OCI-LY7 (cell line): ENCODE measurements around the gene DMRT1.

Experiments used
- EZH2phosphoT487 ChIP-seq: fragments of 200-600 bp; sonication (generic); IDR thresholded peaks from 2 replicates; pipeline ENCODE4 v1.6.1; 2018; ENCODE audit warnings: low read depth, borderline replicate concordance, mild to moderate bottlenecking, mixed run types, antibody characterized with exemption, low read length, moderate library complexity, mixed read lengths
- TF ChIP-seq, protein P1 (sequence below): fragments of 200-600 bp; sonication (generic); conservative IDR thresholded peaks from 2 replicates; pipeline ENCODE4 v1.5.1; 2014; ENCODE audit warnings: mild to moderate bottlenecking, antibody characterized with exemption, low read length, moderate library complexity, mixed read lengths

DNA sequence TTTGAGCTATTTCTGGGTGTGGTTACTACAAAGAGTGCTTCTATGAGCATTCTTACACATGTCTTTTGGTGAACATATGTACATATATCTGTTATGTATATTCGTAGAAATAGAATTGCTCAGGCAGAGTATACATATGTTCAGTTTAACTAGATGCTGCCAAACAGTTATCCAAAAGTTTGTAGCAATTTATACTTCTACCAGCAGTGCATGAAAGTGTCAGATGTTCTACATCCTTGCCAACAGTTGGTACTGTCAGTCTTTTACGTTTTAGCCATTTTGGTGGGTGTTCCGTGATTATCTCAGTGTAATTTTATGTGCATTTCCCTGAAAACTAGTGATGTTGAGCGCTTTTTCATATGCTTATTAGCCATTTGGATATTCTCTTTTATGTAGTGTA, 172.7 kb downstream of the DMRT1 start:
- TF ChIP-seq, protein P1, sequence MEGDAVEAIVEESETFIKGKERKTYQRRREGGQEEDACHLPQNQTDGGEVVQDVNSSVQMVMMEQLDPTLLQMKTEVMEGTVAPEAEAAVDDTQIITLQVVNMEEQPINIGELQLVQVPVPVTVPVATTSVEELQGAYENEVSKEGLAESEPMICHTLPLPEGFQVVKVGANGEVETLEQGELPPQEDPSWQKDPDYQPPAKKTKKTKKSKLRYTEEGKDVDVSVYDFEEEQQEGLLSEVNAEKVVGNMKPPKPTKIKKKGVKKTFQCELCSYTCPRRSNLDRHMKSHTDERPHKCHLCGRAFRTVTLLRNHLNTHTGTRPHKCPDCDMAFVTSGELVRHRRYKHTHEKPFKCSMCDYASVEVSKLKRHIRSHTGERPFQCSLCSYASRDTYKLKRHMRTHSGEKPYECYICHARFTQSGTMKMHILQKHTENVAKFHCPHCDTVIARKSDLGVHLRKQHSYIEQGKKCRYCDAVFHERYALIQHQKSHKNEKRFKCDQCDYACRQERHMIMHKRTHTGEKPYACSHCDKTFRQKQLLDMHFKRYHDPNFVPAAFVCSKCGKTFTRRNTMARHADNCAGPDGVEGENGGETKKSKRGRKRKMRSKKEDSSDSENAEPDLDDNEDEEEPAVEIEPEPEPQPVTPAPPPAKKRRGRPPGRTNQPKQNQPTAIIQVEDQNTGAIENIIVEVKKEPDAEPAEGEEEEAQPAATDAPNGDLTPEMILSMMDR = no peak
- no peak for TF ChIP-seq EZH2phosphoT487
